Caki2 (cell line): ENCODE measurements around the gene S1PR5. TPM values are rescaled to one million over a fixed set of nuclear protein-coding genes. Genes with fewer than 3 reads are reported as not detected.

Experiments used
- DNase-seq: peaks from one replicate; pipeline ENCODE4 v3.0.0-alpha.2; 2015; ENCODE audit warnings: low read depth
- in situ Hi-C: cut with HindIII; loops from 2 replicates; pipeline ENCODE4 v1.10.0; 2016; ENCODE audit warnings: low sequenced_read_pairs, low pct_unique_long_range_greater_than_20kb, mixed read lengths
- total RNA-seq: library from RNA; depleted of rRNA; stranded (reverse); fragments of >200 nt; shearing (Covaris generic); gene quantifications from 2 replicates; pipeline ENCODE4 v1.2.3, GENCODE V29; 2014; ENCODE audit warnings: low replicate concordance; rRNA removed

S1PR5 gene
- total RNA-seq, 1 experiment from 2014 or later = 4.6 TPM

- in situ Hi-C loops = no loop called here
- DNase-seq = no peak
These were observed 19.9 kb downstream of the S1PR5 start for GRCh38 chr19:10497371-10497770.

- in situ Hi-C loops = no loop called here
These were observed 25.7 kb downstream of the S1PR5 start for GRCh38 chr19:10491472-10492047.

GRCh38 chr19:10486551-10486950, 30.7 kb downstream of the S1PR5 start:
- DNase-seq = no peak
- in situ Hi-C loops = no loop called here

More at GRCh38 chr19:10491472-10492047, 25.7 kb downstream of the S1PR5 start:
- no peak for DNase-seq

- in situ Hi-C loops = no loop called here
- DNase-seq = no peak
These were observed 38.3 kb downstream of the S1PR5 start for GRCh38 chr19:10478903-10479384.

- in situ Hi-C loops = no loop called here
- DNase-seq = no peak
These were observed 38.8 kb downstream of the S1PR5 start for GRCh38 chr19:10478476-10478875.

- DNase-seq = no peak
- in situ Hi-C loops = no loop called here
These were observed 42.2 kb downstream of the S1PR5 start for GRCh38 chr19:10474962-10475451.

- DNase-seq = no peak
- in situ Hi-C loops = no loop called here
These were observed 44.1 kb downstream of the S1PR5 start for GRCh38 chr19:10473192-10473591.

- no peak for DNase-seq
- in situ Hi-C loops = no loop called here
These were observed 45.3 kb downstream of the S1PR5 start for GRCh38 chr19:10471909-10472308.

- DNase-seq = no peak
- in situ Hi-C loops = no loop called here
These were observed 49.1 kb downstream of the S1PR5 start for GRCh38 chr19:10468133-10468532.

- in situ Hi-C loops = no loop called here
- no peak for DNase-seq
These were observed 50.0 kb downstream of the S1PR5 start for GRCh38 chr19:10467104-10467706.

- in situ Hi-C loops = no loop called here
- no peak for DNase-seq
These were observed 52.8 kb downstream of the S1PR5 start for GRCh38 chr19:10464456-10464855.

Other genes starting within 250 kb of the S1PR5 start
- gene ICAM1, start 246.3 kb downstream of the S1PR5 start, total RNA-seq = 0.43 TPM in 1 of 2 replicates, not detected in the other
- gene ICAM4, start 230.5 kb downstream of the S1PR5 start, total RNA-seq = not detected in 2 replicates
- 0.20 and 0.23 TPM in 2 replicates for gene ICAM5, start 227.5 kb downstream of the S1PR5 start, total RNA-seq
- gene ZGLP1, start 207.6 kb downstream of the S1PR5 start, total RNA-seq = not detected in 2 replicates
- gene FDX2, start 201.4 kb downstream of the S1PR5 start, total RNA-seq = 12.9 and 27.9 TPM in 2 replicates
- gene RAVER1, start 183.9 kb downstream of the S1PR5 start, total RNA-seq = 9.2 and 10.6 TPM in 2 replicates
- gene ICAM3, start 177.8 kb downstream of the S1PR5 start, total RNA-seq = 10.1 and 12.2 TPM in 2 replicates
- 34.3 and 47.6 TPM in 2 replicates for gene TYK2, start 136.9 kb downstream of the S1PR5 start, total RNA-seq
- gene CDC37, start 113.9 kb downstream of the S1PR5 start, total RNA-seq = 120 and 175 TPM in 2 replicates
- gene PDE4A, start 96.9 kb downstream of the S1PR5 start, total RNA-seq = 0.20 and 3.6 TPM in 2 replicates
- gene KEAP1, start 14.1 kb downstream of the S1PR5 start, total RNA-seq = 98.3 and 114 TPM in 2 replicates
- 17.8 and 38.4 TPM in 2 replicates for gene ATG4D, start 26.5 kb upstream of the S1PR5 start, total RNA-seq
- 7.4 and 7.5 TPM in 2 replicates for gene KRI1, start 48.6 kb upstream of the S1PR5 start, total RNA-seq
- gene CDKN2D, start 51.5 kb upstream of the S1PR5 start, total RNA-seq = 4.7 and 8.5 TPM in 2 replicates
- gene AP1M2, start 69.9 kb upstream of the S1PR5 start, total RNA-seq = 29.2 and 48.7 TPM in 2 replicates
- 7.1 and 13.1 TPM in 2 replicates for gene SLC44A2, start 108.1 kb upstream of the S1PR5 start, total RNA-seq
- 168 and 223 TPM in 2 replicates for gene ILF3, start 136.9 kb upstream of the S1PR5 start, total RNA-seq
- gene QTRT1, start 184.0 kb upstream of the S1PR5 start, total RNA-seq = 32.2 and 57.9 TPM in 2 replicates
- gene DNM2, start 200.6 kb upstream of the S1PR5 start, total RNA-seq = 331 and 362 TPM in 2 replicates